ENCODE data around the gene WWOX.

- TF ChIP-seq, protein P1, sequence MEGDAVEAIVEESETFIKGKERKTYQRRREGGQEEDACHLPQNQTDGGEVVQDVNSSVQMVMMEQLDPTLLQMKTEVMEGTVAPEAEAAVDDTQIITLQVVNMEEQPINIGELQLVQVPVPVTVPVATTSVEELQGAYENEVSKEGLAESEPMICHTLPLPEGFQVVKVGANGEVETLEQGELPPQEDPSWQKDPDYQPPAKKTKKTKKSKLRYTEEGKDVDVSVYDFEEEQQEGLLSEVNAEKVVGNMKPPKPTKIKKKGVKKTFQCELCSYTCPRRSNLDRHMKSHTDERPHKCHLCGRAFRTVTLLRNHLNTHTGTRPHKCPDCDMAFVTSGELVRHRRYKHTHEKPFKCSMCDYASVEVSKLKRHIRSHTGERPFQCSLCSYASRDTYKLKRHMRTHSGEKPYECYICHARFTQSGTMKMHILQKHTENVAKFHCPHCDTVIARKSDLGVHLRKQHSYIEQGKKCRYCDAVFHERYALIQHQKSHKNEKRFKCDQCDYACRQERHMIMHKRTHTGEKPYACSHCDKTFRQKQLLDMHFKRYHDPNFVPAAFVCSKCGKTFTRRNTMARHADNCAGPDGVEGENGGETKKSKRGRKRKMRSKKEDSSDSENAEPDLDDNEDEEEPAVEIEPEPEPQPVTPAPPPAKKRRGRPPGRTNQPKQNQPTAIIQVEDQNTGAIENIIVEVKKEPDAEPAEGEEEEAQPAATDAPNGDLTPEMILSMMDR (conservative IDR thresholded peaks at IDR 0.05 in 1 of 2, IDR thresholded peaks at IDR 0.05 in 1 of 2; ENCODE audit: extremely low read depth in 1 of 2, insufficient read depth in 1 of 2, low read depth in 1 of 2, low read length in 2 of 2), result no peak
- TF ChIP-seq EZH2 (IDR thresholded peaks at IDR 0.05; ENCODE audit: borderline replicate concordance, low read length), result no peak
Measured at GRCh38 chr16:78161023-78161729, 61.7 kb downstream of the WWOX start.

Data from mammary epithelial cell (primary cell).